HEK293 (cell line): ENCODE data around the gene DYRK4.
A peak's percentile ranks its signal among the peaks of the same experiment; 100 is the strongest.

Source experiments
- CTCF ChIA-PET: fragments of 350-600 bp; formaldehyde crosslinking; extraction: SDS; loops from one replicate; lab custom pipeline; 2021; ENCODE audit warnings: antibody characterized with exemption; lab: Yijun Ruan, JAX
- POLR2A ChIA-PET: fragments of 300-600 bp; formaldehyde crosslinking; extraction: SDS; loops from one replicate; lab custom pipeline; 2020; ENCODE audit warnings: antibody characterized with exemption, inconsistent platforms; lab: Yijun Ruan, JAX
- H3K27ac ChIP-seq: fragments of 200-500 bp; sonication (Bioruptor generic); 2 replicates; pipeline ENCODE4 v1.5.1; 2014; ENCODE audit warnings: low read depth, low read length, control low read depth, inconsistent platforms; ENCODE audit errors: extremely low read depth
- H3K36me3 ChIP-seq, 2 experiments: fragments of 200-500 bp in 1 of 2; sonication (Bioruptor generic) in 1 of 2; 1 replicate in 1 of 2; 2 replicates in 1 of 2; pipeline ENCODE4 v1.5.1; 2014 to 2017; ENCODE audit warnings: inconsistent platforms in 2 of 2, low read length in 2 of 2; ENCODE audit not compliant: control insufficient read depth in 2 of 2, insufficient read depth in 1 of 2
- H3K4me1 ChIP-seq: fragments of 200-500 bp; sonication (Bioruptor generic); 2 replicates; pipeline ENCODE4 v1.5.1; 2014; ENCODE audit warnings: mild to moderate bottlenecking, low read length, inconsistent platforms; ENCODE audit not compliant: control insufficient read depth, insufficient read depth
- H3K4me3 ChIP-seq: 2 replicates; pipeline ENCODE4 v1.5.1; 2011; ENCODE audit warnings: low read depth, mild to moderate bottlenecking, control low read depth, low read length, moderate library complexity
- H3K9me3 ChIP-seq: fragments of 200-500 bp; sonication (Bioruptor generic); 2 replicates; pipeline ENCODE4 v1.5.1; 2014; ENCODE audit warnings: low read depth, low read length, inconsistent platforms; ENCODE audit not compliant: control insufficient read depth, insufficient read depth
- HIC1 ChIP-seq: fragments of 450-650 bp; formaldehyde crosslinking; IDR thresholded peaks from 2 replicates; pipeline ENCODE4 v1.5.1; 2016; ENCODE audit warnings: missing biosample characterization, missing genetic modification characterization
- KLF9 ChIP-seq: fragments of 450-650 bp; formaldehyde crosslinking; IDR thresholded peaks from 2 replicates; pipeline ENCODE4 v1.5.1; 2016; ENCODE audit warnings: missing biosample characterization, missing genetic modification characterization, low read depth
- MYNN ChIP-seq: fragments of 450-650 bp; formaldehyde crosslinking; IDR thresholded peaks from 2 replicates; pipeline ENCODE4 v1.5.1; 2016; ENCODE audit warnings: missing biosample characterization, missing genetic modification characterization, borderline replicate concordance
- MZF1 ChIP-seq: fragments of 450-650 bp; formaldehyde crosslinking; IDR thresholded peaks from 2 replicates; pipeline ENCODE4 v1.5.1; 2017; ENCODE audit warnings: missing biosample characterization, missing genetic modification characterization, borderline replicate concordance
- OSR2 ChIP-seq: fragments of 450-650 bp; formaldehyde crosslinking; IDR thresholded peaks from 2 replicates; pipeline ENCODE4 v1.5.1; 2016; ENCODE audit warnings: missing biosample characterization, missing genetic modification characterization
- PRDM6 ChIP-seq: fragments of 450-650 bp; formaldehyde crosslinking; IDR thresholded peaks from 2 replicates; pipeline ENCODE4 v1.5.1; 2017; ENCODE audit warnings: missing biosample characterization, missing genetic modification characterization
- SETDB1 ChIP-seq: IDR thresholded peaks from one replicate; pipeline ENCODE4 v1.6.1; 2017; ENCODE audit warnings: mild to moderate bottlenecking, low read length, moderate library complexity, mixed read lengths; ENCODE audit not compliant: insufficient read length
- SP3 ChIP-seq: fragments of 450-650 bp; formaldehyde crosslinking; IDR thresholded peaks from 2 replicates; pipeline ENCODE4 v1.5.1; 2016; ENCODE audit warnings: missing biosample characterization, missing genetic modification characterization
- ZBTB10 ChIP-seq: fragments of 450-650 bp; formaldehyde crosslinking; IDR thresholded peaks from 2 replicates; pipeline ENCODE4 v1.5.1; 2016; ENCODE audit warnings: missing biosample characterization, missing genetic modification characterization
- ZBTB44 ChIP-seq: fragments of 450-650 bp; IDR thresholded peaks from 2 replicates; pipeline ENCODE4 v1.5.1; 2018; ENCODE audit warnings: missing biosample characterization, mild to moderate bottlenecking, missing genetic modification characterization
- ZBTB49 ChIP-seq: fragments of 450-650 bp; formaldehyde crosslinking; IDR thresholded peaks from 2 replicates; pipeline ENCODE4 v1.5.1; 2016; ENCODE audit warnings: missing biosample characterization, missing genetic modification characterization, low read depth
- ZFHX2 ChIP-seq: fragments of 450-650 bp; formaldehyde crosslinking; conservative IDR thresholded peaks from 2 replicates; pipeline ENCODE4 v1.5.1; 2016; ENCODE audit warnings: missing biosample characterization, missing genetic modification characterization
- ZNF121 ChIP-seq: fragments of 450-650 bp; formaldehyde crosslinking; IDR thresholded peaks from 2 replicates; pipeline ENCODE4 v1.5.1; 2016; ENCODE audit warnings: missing biosample characterization, missing genetic modification characterization
- ZNF155 ChIP-seq: fragments of 450-650 bp; formaldehyde crosslinking; IDR thresholded peaks from 2 replicates; pipeline ENCODE4 v1.5.1; 2016; ENCODE audit warnings: missing biosample characterization, missing genetic modification characterization
- ZNF19 ChIP-seq: fragments of 450-650 bp; formaldehyde crosslinking; IDR thresholded peaks from 2 replicates; pipeline ENCODE4; 2016; ENCODE audit warnings: missing biosample characterization, missing genetic modification characterization, low read depth
- ZNF292 ChIP-seq: fragments of 450-650 bp; formaldehyde crosslinking; IDR thresholded peaks from 2 replicates; pipeline ENCODE4 v1.5.1; 2016; ENCODE audit warnings: low read depth, missing biosample characterization, missing genetic modification characterization, borderline replicate concordance
- ZNF302 ChIP-seq: fragments of 450-650 bp; formaldehyde crosslinking; IDR thresholded peaks from 2 replicates; pipeline ENCODE4 v1.5.1; 2016; ENCODE audit warnings: missing biosample characterization, missing genetic modification characterization, low read depth
- ZNF341 ChIP-seq: fragments of 450-650 bp; formaldehyde crosslinking; IDR thresholded peaks from 2 replicates; pipeline ENCODE4; 2016; ENCODE audit warnings: low read depth, missing biosample characterization, missing genetic modification characterization
- ZNF362 ChIP-seq: fragments of 450-650 bp; formaldehyde crosslinking; IDR thresholded peaks from 2 replicates; pipeline ENCODE4 v1.5.1; 2016; ENCODE audit warnings: missing biosample characterization, missing genetic modification characterization
- ZNF510 ChIP-seq: fragments of 450-650 bp; formaldehyde crosslinking; IDR thresholded peaks from 2 replicates; pipeline ENCODE4 v1.5.1; 2018; ENCODE audit warnings: mild to moderate bottlenecking, missing genetic modification characterization, missing biosample characterization; ENCODE audit not compliant: insufficient replicate concordance
- ZNF629 ChIP-seq: fragments of 450-650 bp; formaldehyde crosslinking; IDR thresholded peaks from 2 replicates; pipeline ENCODE4 v1.5.1; 2017; ENCODE audit warnings: missing biosample characterization, missing genetic modification characterization
- ZNF670 ChIP-seq: fragments of 450-650 bp; formaldehyde crosslinking; IDR thresholded peaks from 2 replicates; pipeline ENCODE4 v1.5.1; 2016; ENCODE audit warnings: missing biosample characterization, missing genetic modification characterization, low read depth
- ZNF776 ChIP-seq: fragments of 450-650 bp; formaldehyde crosslinking; IDR thresholded peaks from 2 replicates; pipeline ENCODE4 v1.5.0; 2017; ENCODE audit warnings: missing biosample characterization, missing genetic modification characterization, borderline replicate concordance
- ZNF791 ChIP-seq: fragments of 450-650 bp; formaldehyde crosslinking; IDR thresholded peaks from 2 replicates; pipeline ENCODE4 v1.5.1; 2016; ENCODE audit warnings: missing biosample characterization, missing genetic modification characterization
- ZNF843 ChIP-seq: fragments of 450-650 bp; formaldehyde crosslinking; IDR thresholded peaks from 2 replicates; pipeline ENCODE4 v1.5.1; 2016; ENCODE audit warnings: missing biosample characterization, missing genetic modification characterization

The DYRK4 gene

GRCh38 chr12:4518106-4518728, 43.8 kb upstream of the DYRK4 start:
- ChIA-PET POLR2A (no interaction called here), CTCF (interaction anchor here (1.1 to 2.2 kb wide), 2 partner anchors 8 to 98 kb away, joined by 3 to 5 read pairs; no protein-coding TSS in a partner anchor)
- Histone ChIP-seq H3K4me1 (no peaks in the 10 kb centered on the region), H3K4me3 (no peak overlapping the region), H3K36me3 (peaks cover 19 to 40% of the 10 kb centered on the region in 2 experiments), H3K9me3 (no peaks in the 10 kb centered on the region), H3K27ac (no peak overlapping the region)
- TF ChIP-seq MYNN (no peak), ZNF302 (tag by site-specific recombination) (no peak), ZFHX2 (tag by site-specific recombination) (no peak), ZNF670 (tag by site-specific recombination) (no peak), ZNF19 (tag by site-specific recombination) (no peak), MZF1 (tag by site-specific recombination) (no peak), ZBTB44 (0 out of 2 replicates have a peak, but pooled peaks have one; percentile 57), ZNF362 (tag by site-specific recombination) (peak; percentile 92), ZNF629 (tag by site-specific recombination) (peak; percentile 29; the same call in 1 of the 2 replicates), ZNF121 (tag by site-specific recombination) (no peak), ZNF155 (tag by site-specific recombination) (no peak), OSR2 (tag by site-specific recombination) (0 out of 2 replicates have a peak, but pooled peaks have one; percentile 37), ZBTB49 (no peak), ZNF510 (tag by site-specific recombination) (no peak), ZNF341 (tag by site-specific recombination) (no peak), KLF9 (tag by site-specific recombination) (no peak), ZNF843 (tag by site-specific recombination) (no peak), ZNF292 (tag by site-specific recombination) (no peak), SETDB1 (no peak), ZNF791 (no peak), SP3 (no peak), ZBTB10 (tag by site-specific recombination) (no peak), HIC1 (tag by site-specific recombination) (peak; percentile 54; the same call in 1 of the 2 replicates), PRDM6 (tag by site-specific recombination) (peak; percentile 80), ZNF776 (tag by site-specific recombination) (no peak)
